NCI-H748 (cell line): Measurements from ENCODE around the gene YTHDF1.
"Not testable (repeated sequence)": the region's sequence is repeated elsewhere in the genome, so short reads cannot be mapped to it uniquely, and the experiment has no call there.

ENCODE experiments used
- DNase-seq: peaks from one replicate; lab custom pipeline; 2025; ENCODE audit not compliant: unreplicated experiment; lab: John Stamatoyannopoulos, UW

The YTHDF1 gene

DNA sequence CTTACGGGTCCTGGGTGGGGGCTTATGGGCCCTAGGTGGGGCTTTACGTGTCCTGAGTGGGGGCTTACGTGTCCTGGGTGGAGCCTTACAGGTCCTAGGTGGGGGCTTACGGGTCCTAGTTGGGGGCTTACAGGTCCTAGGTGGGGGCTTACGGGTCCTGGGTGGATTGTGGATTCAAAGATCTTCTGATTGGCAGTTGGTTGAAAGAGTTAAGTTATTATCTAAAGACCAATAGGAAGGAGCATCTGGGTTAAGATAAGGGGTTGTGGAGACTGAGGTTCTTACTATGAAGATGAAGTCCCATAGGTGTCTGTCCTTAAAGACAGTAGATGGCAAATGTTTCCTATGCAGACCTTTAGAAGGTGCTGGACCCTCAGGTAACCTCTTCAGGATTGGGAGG lies 11.3 kb upstream of the YTHDF1 start:
- no peak for DNase-seq

DNA sequence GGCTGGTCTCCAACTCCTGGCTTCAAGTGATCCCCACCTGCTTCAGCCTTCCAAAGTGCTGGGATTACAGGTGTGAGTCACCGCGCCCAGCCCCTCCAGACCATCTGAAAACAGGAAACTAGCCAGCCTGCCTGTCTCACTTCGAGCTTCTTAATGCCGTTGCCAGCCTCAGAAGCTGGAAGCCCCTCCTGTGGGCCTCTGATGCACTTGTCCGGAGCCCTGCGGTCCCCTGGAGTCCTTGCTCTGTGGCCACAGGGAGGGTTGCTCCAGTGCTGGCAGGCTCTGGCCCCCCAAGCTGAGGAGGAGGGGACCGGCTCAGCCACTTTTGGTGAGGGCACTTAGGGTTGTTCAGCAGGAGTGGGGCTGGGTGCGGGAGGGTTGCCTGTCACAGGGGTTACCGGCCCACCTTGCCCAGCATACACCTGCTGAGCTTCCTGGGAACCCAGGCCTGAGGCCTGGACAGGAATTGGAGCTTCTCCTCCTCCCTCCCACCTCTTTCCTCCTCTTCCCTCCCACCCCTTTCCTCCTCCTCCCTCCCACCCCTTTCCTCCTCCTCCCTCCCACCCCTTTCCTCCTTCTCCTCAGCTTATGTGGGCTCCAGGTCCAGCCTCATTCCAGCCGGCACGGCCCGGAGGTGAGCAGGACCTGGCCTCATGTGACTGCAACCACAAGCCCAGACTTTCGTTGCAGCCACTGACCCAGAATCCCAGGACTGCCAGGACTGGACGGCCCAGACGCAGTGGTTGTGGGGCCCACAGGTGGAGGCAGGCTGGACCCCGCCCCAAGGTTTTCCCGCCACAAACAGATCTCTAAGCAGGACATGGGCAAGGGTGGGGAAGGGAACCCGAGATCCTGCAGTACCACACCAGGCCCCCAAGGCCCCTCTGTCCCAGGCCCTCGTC lies 10.4 kb upstream of the YTHDF1 start:
- DNase-seq, result no peak

DNA sequence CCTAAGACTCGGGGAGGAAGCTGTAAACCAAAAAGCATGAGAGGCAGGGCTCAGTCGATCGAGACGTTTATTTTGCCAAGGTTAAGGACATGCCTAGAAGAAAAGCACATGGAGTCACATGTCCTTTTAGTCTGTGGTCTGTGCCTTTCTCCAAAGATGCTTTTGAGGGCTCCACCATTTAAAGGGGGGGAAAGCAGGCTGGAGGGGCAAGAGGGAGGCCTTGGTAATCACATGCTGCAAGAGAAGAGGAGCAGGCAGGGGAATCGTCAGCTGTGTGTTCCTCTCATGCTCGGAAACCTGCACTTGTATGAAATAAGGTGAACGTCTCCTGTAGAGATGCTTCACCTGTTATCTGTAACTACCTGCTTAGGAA lies 9.1 kb upstream of the YTHDF1 start:
- DNase-seq, result no peak

DNA sequence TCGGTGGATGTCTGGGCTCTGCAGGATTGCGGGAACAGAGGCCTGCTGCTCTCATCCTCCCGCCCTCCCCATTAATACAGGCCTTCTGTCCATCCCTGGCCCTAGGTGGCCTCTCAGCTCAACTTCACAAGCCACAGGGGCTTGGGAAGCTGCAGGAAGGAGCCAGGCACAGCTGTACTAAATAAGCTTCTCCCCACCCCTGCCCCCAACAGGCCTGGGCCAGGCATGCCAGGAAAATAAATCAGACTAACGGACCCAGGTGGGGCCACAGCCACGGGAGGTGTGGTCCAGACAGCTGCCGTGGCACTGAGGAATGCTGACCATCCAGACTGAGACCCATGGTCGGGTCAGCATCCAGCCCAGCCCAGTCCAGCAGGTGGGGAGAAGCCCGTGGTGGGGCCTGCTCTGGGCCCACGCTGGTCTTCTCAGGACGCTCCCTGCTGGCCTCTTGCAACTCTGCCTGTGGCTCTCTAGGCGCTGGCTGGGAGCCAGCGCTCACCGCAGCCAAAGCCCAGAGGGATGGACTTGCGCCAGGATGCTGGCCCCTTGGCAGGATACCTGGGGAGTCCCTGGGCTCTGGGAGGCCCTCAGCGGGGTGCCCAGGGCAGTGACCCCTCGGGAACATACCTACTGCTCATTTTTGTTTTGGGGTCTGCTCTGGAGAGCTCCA lies 8.6 kb upstream of the YTHDF1 start:
- peak; percentile 1 for DNase-seq

DNA sequence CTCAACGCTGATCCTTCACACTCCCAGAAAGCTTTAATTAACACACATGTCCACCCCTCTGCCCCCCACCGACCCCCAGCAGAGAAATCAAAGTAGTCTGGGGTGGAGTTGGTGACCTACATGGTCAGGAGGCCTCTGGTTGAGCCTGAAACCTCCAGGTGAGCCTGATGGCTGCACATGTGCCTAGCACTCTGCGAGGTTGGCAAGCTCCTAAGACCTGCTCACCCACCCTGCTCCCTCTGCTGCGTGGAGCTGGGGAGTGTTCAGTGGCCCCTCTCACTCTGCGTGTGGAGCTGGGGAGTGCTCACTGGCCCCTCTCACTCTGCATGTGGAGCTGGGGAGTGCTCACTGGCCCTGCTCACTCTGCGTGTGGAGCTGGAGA lies 7.9 kb upstream of the YTHDF1 start:
- no peak for DNase-seq

DNA sequence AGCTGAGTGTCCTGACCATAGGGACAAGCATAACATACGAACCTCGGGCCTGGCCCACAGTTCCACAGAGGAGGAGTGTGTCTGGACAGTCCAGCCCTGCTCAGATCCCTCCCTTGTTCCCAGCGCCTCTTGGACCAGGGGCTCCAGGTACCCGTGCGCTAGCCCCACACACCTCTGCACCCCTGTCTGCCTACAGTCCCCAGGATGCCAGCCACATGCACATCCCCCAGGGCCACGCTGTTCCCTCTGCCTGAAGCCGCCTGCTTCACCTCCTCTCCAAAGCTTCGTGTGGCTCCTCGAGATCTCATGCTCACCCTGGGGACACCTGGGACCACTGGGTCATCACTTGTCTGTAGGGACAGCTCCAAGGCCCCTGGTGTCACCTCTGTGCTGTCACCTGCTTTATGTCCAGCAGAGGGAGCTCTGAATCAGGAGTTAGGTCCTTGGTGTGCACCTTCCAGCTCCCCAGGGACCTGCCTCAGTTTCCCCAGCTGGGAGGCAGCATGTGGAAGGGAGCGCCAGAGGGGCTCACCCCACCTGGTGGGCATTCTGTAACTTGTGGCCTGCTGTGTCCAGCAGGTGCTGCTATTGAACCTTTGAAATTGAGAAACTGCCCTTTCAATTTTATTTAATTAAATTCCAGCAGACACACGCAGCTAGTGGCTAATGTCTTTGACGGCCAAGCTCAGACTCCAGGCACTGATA lies 7.3 kb upstream of the YTHDF1 start:
- DNase-seq, result peak; percentile 31

DNA sequence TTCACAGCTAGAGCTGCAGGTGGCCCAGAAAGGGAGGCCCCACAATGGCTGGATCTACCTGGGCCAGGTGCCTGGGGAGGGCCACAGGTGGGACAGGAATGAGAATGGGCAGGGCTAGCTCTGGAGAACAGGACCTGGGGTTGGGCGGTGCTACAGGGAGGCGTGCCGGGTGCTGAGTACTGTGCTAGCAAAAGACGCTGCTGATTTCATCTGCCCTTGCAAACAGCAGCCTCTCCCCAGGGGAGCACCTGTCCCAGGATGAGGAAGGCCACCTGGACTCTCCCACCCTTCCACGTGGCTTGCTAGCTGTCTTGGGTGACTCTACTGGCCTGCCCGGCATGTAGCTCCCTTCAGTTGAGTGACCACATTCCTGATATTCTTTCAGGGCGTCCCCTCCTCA lies 6.6 kb upstream of the YTHDF1 start:
- DNase-seq, result no peak

DNA sequence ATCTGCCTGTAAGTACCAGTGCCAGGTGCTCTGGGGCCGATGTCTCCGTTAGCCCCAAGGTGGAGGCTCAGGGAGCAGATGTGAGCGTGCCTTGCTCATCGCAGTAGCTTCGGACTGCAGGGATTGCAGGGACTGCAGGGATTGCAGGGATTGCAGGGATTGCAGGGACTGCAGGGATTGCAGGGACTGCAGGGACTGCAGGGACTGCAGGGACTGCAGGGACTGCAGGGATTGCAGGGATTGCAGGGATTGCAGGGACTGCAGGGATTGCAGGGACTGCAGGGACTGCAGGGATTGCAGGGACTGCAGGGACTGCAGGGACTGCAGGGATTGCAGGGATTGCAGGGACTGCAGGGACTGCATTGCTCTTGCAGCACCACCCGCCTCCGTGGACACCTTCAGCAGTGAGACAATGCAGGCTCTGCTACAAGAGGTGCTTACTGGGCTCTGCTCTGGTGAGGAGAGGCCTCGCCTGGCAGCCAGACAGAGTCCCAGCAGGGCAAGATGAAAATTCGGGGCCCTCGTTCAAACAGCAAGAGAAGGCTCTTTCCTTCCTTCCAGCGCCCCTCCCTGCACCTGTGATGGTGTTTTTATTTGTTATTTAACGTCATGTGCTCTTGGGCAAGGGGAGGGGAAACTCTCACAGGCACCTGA lies 5.6 kb upstream of the YTHDF1 start:
- not testable (repeated sequence) for DNase-seq

DNA sequence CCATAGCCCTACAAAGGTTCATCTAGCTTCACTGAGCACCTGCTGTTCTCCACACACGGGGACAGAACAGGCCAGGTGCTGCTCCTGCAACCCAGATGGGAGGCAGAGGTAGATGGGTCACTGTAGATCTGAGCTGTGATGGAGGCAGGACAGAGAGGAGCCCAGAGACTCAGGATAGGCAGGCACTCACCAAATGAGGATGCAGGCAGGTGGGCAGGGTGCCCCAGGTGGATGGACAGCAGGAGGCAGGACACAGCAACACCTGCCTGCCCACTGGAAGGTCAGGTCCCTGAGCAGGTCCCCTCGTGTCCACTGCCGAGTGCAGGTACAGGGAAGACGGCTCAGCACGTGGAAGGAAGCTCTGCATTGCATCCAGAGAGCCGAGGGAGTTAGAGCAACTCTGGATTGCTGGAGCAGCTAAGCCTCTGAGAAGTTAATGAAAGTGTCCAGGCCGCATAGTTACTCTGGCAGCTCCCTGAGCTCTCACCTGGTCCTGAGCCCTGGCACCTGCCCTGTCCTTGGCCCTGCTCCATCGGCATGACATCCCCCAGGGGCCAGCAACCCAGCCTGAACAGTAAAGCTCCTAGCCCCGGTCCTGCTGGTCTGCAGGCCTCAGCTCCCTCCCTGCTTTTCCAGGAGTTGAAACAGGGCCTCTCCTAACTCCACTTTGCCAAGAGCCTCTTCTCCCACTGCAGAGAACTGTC lies 4.9 kb upstream of the YTHDF1 start:
- DNase-seq, result no peak

DNA sequence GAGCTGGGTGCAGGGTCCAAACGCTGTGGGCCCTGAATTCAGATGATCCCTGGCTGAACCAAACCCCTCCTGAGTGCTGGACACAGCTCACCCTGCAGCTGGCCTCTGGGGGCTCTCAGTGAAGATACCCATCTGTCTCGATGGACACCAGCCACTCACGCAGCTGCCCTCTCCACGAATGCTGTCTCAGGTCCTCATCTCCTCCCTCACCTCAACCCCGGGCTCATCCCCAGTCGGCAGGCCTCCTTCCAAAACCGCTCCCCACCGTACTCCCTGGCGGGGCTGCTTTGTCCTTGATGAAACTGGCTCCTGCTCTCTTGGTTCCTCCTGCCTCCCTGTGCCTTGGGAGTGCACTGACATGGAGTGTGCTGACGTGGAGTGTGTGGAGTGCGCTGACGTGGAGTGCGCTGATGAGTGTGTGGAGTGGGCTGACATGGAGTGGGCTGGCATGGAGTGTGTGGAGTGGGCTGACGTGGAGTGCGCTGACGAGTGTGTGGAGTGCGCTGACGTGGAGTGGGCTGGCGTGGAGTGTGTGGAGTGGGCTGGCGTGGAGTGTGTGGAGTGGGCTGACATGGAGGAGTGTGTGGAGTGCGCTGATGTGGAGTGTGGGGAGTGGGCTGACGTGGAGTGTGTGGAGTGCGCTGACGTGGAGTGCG lies 4.1 kb upstream of the YTHDF1 start:
- DNase-seq, result no peak

DNA sequence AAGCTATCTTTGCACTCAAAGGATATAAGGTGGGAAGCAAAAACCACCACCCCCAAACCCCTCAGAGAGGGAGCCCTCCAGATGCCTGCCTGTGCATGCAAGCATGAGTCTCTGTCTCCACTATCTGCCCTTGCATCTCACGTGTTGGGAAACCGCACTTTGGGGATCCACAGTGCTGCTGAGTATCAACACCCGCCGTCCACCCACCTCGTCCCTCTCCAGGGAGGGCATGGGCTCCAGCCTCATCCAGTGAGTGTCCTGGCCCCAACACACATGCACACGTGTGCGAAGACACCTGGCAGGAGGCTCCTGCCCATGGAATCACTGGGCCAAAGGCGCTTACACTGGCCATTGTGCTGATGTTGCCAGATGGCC lies 3.5 kb upstream of the YTHDF1 start:
- DNase-seq, result no peak

DNA sequence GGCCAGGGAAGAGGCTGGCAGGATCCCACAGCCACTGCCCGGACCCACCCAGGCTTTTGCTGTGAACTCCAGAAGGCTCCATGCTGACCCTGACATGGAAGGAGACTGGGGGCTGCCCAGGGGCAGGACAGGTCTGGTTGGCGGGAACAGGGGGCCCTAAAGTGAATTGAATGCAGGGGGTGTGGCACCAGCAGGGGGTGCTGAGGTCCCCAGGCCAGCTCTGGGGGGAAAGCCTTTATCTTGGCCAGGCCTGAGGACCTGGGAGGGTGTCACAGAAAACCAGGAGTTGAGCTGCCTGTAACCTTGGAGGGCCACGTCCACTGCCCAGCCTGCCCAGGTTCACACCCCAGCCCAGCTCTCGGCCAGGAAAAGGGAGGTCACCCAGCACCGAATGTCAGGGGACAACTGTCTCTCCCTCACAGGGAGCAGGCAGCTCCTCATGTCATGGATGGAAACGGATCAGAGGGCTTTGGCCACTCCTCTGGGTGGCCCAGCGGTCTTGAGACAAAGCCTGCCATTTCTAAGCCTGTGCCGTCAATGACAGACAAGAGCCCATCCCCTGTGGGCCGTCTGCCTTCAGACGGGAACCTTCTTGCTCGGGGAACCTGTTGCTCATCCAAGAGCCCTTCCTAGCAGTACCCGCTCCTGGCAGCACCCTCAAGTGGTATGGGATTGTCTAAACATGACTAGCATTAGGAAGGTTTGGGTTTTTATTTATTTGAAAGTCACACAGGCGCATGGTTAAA lies 2.9 kb upstream of the YTHDF1 start:
- no peak for DNase-seq

DNA sequence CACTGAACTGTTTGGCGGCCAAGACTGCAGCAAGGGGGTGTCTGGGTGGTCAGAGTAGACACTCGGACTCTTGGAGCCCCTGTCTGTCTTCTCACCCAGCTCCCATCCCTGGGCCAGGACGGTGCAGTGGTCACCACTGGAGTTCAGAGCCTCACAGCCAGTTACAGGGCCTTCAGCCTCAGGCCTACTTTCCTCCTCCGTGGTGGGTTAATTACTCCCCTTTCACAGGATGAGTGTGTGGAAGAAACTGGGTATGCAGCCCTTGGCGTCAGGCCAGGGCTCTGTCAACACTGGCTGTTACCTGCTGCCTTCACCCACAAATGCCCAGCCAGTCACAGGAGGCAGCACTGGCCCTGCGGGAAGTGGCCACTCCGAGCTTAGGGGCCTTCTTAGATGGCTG lies 1.8 kb upstream of the YTHDF1 start:
- DNase-seq, result peak; percentile 47

DNA sequence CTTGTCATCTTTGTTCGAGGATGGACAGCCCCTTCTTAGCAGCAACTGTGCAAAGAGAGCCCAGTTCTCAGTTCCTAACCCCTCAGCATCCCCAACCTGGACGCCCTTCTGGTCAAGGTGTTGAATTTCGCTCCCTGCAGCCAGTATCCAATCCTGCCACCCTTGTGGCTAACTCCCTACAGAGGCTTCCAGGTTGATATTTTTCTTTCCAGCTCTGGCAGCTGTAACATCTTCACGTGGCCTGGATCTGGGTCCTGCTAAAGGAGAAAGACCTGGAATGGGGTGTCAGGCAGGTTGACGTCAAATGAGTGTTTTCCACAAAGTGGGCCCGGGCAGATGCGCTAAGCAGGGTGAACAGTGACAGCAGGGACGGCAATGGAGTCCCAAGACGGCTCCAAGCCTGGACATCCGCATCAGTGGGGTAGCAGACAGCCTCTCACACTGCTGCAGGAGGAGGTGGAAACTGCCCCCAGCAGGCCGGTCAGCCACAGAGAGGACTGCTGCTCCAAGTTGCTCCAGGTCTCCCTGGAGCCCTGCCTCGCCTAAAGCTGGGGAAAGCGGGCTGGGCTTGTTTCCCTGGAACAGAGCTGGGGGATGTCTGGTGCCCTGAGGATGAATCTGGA lies 1.0 kb upstream of the YTHDF1 start:
- DNase-seq, result peak; percentile 33

DNA sequence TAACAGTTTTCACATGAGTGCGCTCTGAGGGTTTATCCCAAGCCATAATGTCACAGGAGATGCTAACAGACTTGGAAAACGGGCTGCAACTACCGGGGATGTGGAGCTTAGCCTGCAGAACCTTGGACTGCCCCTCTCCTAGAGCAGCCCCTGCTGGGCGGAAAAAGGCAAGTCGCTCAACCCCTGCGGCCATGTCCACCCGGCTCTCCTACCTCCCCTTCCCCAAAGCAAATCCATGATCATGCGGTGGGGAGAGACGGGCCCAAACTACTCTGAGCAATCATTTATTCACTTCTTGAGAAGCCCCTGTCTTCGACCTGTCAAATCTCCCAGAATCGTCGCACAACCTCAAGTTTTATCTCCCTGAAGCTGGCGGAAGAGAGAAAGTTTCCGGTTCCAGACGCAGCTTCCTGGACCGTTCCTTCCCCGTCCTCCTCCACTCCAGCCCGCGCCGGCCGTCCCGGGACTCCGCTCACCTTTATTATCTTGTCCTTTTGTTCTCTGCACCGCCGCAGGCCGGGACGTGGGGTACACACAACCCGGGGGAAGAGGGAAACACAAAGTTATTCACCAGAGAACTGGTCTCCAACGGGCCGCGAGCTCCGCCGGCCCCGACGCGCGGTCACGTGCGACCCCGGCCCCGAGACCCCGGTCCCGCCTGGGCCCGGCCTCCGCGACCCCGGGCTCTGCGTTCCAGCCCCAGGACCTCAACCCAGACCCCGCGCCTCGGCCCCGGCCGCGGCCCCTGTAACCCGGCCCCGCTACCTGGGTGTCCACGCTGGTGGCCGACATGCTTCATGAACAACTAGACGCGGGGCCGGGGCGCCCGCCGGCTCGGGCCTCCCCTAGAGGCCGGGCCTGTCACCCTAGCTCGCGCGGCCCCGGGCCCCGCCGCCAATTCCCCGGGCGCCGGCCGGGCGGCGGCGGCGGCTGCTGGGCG lies 560 bp downstream of the YTHDF1 start:
- DNase-seq, result peak; percentile 32

DNA sequence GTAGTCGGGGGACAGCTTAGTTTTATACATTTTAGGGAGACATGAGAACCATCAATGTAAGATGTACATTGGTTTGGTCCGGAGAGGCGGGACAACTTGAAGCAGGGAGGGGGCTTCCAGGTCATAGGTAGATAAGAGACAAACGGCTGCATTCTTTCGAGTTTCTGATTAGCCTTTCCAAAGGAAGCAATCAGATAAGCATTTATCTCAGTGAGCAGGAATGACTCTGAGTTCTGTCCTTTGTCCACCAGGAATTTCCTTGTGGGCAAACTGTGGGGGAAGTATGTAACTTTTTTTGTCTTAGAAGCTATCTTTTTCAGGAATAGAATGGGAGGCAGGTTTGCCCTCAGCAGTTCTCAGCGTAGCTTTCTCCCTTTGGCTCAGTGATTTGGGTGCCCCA lies 1.4 kb downstream of the YTHDF1 start:
- no peak for DNase-seq

DNA sequence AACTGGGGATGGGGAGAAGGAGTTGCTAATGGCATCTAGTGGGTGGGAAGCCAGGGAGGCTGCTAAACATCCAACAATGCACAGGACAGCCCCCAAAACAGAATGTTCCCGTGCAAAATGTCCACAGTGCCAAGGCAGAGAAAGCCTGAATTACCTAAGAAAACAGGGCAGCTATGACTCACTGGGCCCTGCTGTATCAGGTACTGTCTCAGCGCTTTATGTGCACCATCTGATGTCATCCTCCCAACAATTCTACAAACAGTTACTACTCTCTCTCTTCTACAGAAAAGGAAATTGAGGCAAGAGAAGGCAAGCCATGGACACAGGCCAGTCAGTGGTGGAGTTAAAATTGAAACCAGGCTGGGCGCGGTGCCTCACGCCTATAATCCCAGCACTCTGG lies 3.1 kb downstream of the YTHDF1 start:
- DNase-seq, result no peak

DNA sequence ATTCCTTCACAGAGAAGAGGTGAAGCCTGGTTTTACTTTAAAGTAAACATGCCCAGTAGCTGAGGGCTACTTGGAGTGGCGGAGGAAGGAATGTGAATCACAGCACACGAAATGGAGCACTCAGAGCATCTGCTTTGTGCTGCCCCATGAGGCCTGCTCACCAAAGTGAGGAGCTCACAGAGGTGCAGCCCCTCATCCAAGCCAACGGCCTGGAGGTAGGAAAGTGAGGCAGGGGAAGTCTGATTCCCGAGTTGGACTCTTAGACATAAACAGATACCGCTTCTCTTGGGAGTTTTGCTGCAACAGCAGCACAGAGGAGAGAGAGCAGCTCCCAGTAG lies 3.6 kb downstream of the YTHDF1 start:
- no peak for DNase-seq
